Karpas-422 (cell line): Measurements from ENCODE around the gene GORASP2. TPM values are rescaled to one million over a fixed set of nuclear protein-coding genes. Genes with fewer than 3 reads are reported as not detected.

Experiments used
- DNase-seq: peaks from one replicate; pipeline ENCODE4 v3.0.0-alpha.2; 2015
- H2AFZ ChIP-seq: fragments of 200-600 bp; sonication (generic); 2 replicates; pipeline ENCODE4 v1.6.1; 2014; ENCODE audit warnings: antibody characterized with exemption, low read length, mixed read lengths
- H3K27ac ChIP-seq: fragments of 200-600 bp; sonication (generic); 2 replicates; pipeline ENCODE4 v1.5.1; 2014; ENCODE audit warnings: mild to moderate bottlenecking, low read length, moderate library complexity
- H3K27me3 ChIP-seq: fragments of 200-600 bp; sonication (generic); 2 replicates; pipeline ENCODE4 v1.6.1; 2014; ENCODE audit warnings: low read length, mixed read lengths
- H3K36me3 ChIP-seq: fragments of 200-600 bp; sonication (generic); 2 replicates; pipeline ENCODE4 v1.6.1; 2014; ENCODE audit warnings: low read length, mixed read lengths; ENCODE audit not compliant: insufficient read depth
- H3K4me1 ChIP-seq: fragments of 200-600 bp; sonication (generic); 2 replicates; pipeline ENCODE4 v1.6.1; 2014; ENCODE audit warnings: mild to moderate bottlenecking, low read length, mixed read lengths
- H3K4me2 ChIP-seq: fragments of 200-600 bp; sonication (generic); 2 replicates; pipeline ENCODE4 v1.6.1; 2014; ENCODE audit warnings: low read length, low read depth, mild to moderate bottlenecking; ENCODE audit not compliant: poor library complexity, severe bottlenecking
- H3K4me3 ChIP-seq: fragments of 200-600 bp; sonication (generic); 2 replicates; pipeline ENCODE4 v1.5.1; 2014; ENCODE audit warnings: mild to moderate bottlenecking, antibody characterized with exemption, low read length, mixed read lengths
- H3K79me2 ChIP-seq: fragments of 200-600 bp; sonication (generic); 2 replicates; pipeline ENCODE4 v1.6.1; 2014; ENCODE audit warnings: mild to moderate bottlenecking, low read length, mixed read lengths
- H3K9ac ChIP-seq: fragments of 200-600 bp; sonication (generic); 2 replicates; pipeline ENCODE4 v1.6.0; 2014; ENCODE audit warnings: low read length
- H3K9me2 ChIP-seq: fragments of 200-600 bp; sonication (generic), shearing (Covaris generic); replicated peaks from 2 replicates; pipeline ENCODE4 v1.6.0; 2014; ENCODE audit warnings: mild to moderate bottlenecking, low read length, moderate library complexity; ENCODE audit not compliant: insufficient read depth
- H3K9me3 ChIP-seq: fragments of 300-700, 200-600 bp; sonication (generic); 2 replicates; pipeline ENCODE4 v1.6.1; 2014; ENCODE audit warnings: low read length, mixed read lengths
- H4K20me1 ChIP-seq: fragments of 200-600 bp; sonication (generic); 2 replicates; pipeline ENCODE4 v1.6.1; 2014; ENCODE audit warnings: mild to moderate bottlenecking, antibody characterized with exemption, low read length, low read depth; ENCODE audit not compliant: insufficient read depth
- total RNA-seq: library from RNA; depleted of rRNA; stranded (reverse); fragments of >200 nt; shearing (Covaris generic); gene quantifications from 2 replicates; pipeline ENCODE4 v1.2.3, GENCODE V29; 2014; ENCODE audit warnings: low replicate concordance

GORASP2 gene
- total RNA-seq, 1 experiment from 2014 or later: 34.3 TPM

DNA sequence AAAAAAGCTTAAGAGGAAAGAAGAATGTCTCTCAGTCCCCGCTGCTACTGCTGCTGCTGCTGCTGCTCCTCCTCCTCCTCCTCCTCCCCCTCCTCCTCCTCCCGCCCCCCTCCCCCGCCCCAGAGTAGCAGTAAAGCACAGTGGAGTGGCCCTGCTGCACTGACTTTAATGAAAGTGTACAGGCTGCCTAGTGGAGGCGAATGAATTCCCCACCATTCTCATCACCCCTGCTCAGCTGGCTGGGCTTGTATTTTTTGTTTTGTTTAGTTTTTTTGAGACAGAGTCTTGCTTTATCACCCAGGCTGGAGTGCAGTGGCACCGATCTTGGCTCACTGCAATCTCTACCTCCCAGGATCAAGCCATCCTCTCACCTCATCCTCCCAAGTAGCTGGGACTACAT, 34.3 kb downstream of the GORASP2 start:
- DNase-seq: no peak
- Histone ChIP-seq H3K9me3 (no peaks in the 10 kb centered on the region), H3K9me2 (no peaks in the 10 kb centered on the region), H3K27me3 (no peaks in the 10 kb centered on the region), H3K9ac (no peak overlapping the region), H3K4me1 (no peaks in the 10 kb centered on the region; the same call in 1 of the 2 replicates), H3K79me2 (no peaks in the 10 kb centered on the region), H3K27ac (no peak overlapping the region), H3K4me3 (no peak overlapping the region), H3K4me2 (no peak overlapping the region), H2AFZ (no peak overlapping the region), H3K36me3 (peaks cover 50% of the 10 kb centered on the region; the same call in 1 of the 2 replicates), H4K20me1 (no peaks in the 10 kb centered on the region)

DNA sequence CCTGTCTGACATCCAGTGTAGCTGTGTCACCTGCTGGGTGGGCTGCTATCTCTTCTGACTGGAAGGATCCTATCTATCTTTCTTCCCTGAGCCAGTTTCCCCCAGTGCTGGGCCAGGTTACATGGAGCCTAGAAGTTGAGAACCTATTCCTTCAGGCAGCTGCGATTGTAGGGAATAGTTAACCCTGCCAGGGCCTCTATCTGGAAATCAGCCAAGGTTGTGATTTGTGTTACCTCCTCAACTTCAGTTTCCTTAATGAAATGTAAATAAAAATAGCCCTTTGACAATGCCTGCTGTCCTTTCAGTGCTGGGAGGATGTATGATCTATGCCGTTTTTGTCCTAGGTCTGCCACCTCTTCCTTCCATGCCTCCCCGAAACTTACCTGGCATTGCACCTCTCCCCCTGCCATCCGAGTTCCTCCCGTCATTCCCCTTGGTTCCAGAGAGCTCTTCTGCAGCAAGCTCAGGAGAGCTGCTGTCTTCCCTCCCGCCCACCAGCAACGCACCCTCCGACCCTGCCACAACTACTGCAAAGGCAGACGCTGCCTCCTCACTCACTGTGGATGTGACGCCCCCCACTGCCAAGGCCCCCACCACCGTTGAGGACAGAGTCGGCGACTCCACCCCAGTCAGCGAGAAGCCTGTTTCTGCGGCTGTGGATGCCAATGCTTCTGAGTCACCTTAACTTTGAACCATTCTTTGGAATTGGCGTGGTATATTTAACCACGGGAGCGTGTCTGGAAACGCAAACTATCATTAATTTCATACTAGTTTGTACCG, 36.6 kb downstream of the GORASP2 start:
- H3K9ac ChIP-seq: no peak overlapping the region
- H3K4me2 ChIP-seq: no peak overlapping the region
- peaks cover 41% of the 10 kb centered on the region; the same call in 1 of the 2 replicates for H3K36me3 ChIP-seq
- no peak overlapping the region for H3K27ac ChIP-seq
- H3K9me3 ChIP-seq: no peaks in the 10 kb centered on the region
- H3K79me2 ChIP-seq: no peaks in the 10 kb centered on the region
- H3K9me2 ChIP-seq: no peaks in the 10 kb centered on the region
- no peak overlapping the region for H3K4me3 ChIP-seq
- no peaks in the 10 kb centered on the region for H3K27me3 ChIP-seq
- H2AFZ ChIP-seq: no peak overlapping the region
- peaks cover 18% of the 10 kb centered on the region for H3K4me1 ChIP-seq
- DNase-seq: no peak
- H4K20me1 ChIP-seq: no peaks in the 10 kb centered on the region

DNA sequence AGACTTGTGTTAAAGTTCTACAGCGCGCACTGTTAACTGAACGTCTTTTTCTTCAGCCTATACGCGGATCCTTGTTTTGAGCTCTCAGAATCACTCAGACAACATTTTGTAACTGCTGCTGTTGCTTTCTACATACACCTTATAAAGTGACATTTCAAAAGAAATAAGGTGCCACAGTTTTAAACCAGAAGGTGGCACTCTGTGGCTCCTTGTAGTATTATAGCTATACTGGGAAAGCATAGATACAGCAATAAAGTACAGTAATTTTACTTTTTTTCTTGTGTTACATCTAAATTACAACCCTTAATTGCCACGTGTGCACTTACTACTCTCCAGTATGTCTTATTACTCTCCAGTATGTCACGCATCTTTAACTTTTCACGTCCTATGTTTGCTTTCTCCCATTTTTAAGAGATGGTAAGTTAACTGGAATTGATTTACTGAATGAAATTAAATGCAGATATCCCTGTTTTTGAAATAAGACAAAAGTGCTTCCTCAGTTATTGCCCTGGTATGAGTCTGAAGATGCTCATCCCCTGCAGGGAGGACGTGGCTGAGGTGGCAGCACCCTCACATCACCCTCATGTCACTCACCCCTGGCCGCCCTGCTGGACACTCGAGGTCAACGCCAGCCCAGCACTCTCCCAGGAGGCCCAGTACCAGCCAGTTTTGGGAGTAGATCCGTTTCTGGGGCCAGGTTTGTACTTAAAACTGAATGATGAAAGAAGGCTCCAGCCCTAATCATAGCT, 37.8 kb downstream of the GORASP2 start:
- H3K9ac ChIP-seq: no peak overlapping the region
- no peak overlapping the region for H3K4me2 ChIP-seq
- no peak overlapping the region for H3K4me3 ChIP-seq
- no peaks in the 10 kb centered on the region for H3K9me2 ChIP-seq
- DNase-seq: no peak
- H3K36me3 ChIP-seq: peaks cover 30% of the 10 kb centered on the region; the same call in 1 of the 2 replicates
- no peaks in the 10 kb centered on the region for H3K9me3 ChIP-seq
- H3K4me1 ChIP-seq: peaks cover 18% of the 10 kb centered on the region
- H3K27ac ChIP-seq: no peak overlapping the region
- H3K27me3 ChIP-seq: no peaks in the 10 kb centered on the region
- no peak overlapping the region for H2AFZ ChIP-seq
- H3K79me2 ChIP-seq: no peaks in the 10 kb centered on the region
- H4K20me1 ChIP-seq: no peaks in the 10 kb centered on the region

DNA sequence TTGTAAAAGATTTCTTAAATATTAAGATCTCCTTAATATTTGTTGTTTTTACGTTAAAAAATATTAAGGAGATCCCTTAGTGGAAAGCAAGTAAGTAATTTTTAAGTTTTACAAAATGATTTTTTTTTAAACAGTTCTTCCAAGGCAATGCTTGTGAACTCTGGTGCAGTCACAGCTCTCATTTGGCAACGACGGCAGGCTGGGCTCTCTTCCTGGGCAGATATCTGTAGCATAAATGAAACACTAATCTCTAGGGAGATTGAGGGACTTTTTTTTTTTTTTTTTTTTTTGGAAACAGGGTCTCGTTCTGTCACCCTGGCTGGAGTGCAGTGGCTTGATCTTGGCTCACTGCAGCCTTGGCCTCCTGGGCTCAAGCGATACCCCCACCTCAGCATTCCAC, 38.5 kb downstream of the GORASP2 start:
- Histone ChIP-seq H3K36me3 (peaks cover 25% of the 10 kb centered on the region; the same call in 1 of the 2 replicates), H3K4me2 (no peak overlapping the region), H4K20me1 (no peaks in the 10 kb centered on the region), H3K9me2 (no peaks in the 10 kb centered on the region), H3K4me3 (no peak overlapping the region), H3K27me3 (no peaks in the 10 kb centered on the region), H3K9me3 (no peaks in the 10 kb centered on the region), H3K27ac (no peak overlapping the region), H3K79me2 (no peaks in the 10 kb centered on the region), H3K9ac (no peak overlapping the region), H3K4me1 (peaks cover 21% of the 10 kb centered on the region), H2AFZ (no peak overlapping the region)
- no peak for DNase-seq

DNA sequence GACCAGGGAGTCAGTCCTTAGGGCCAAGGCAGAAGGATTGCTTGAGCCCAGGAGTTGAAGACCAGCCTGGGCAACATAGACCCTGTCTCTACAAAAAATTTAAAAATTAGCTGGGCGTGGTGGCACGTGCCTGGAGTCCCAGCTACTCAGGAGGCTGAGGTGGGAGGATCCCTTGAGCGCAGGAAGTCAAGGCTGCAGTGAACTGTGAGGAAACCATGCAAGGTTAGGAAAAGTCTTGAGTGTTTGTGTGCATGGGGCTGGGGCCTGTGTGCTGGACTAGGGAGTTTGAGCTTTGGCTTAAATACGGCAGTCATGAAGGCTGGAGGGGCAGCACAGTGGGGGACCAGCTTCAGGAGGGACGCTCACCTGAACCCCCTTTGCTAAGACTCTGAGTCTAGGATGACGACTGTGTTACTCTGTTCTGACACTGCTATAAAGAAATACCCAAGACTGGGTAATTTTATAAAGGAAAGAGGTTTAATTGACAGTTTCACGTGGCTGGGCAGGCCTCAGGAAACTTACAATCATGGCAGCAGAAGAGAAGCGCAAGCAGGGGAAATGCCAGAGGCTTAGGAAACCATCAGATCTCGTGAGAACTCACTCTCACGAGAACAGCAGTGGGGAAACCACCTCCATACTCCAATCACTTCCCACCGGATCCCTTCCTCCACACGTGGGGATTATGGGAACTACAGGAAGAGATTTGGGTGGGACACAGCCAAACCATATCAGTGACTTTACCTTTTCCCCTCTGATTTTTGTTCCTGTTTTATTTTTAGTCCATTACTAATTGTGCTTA, 39.4 kb downstream of the GORASP2 start:
- Histone ChIP-seq H3K9me3 (no peaks in the 10 kb centered on the region), H3K4me3 (no peak overlapping the region), H3K36me3 (peaks cover 22% of the 10 kb centered on the region; the same call in 1 of the 2 replicates), H3K9ac (no peak overlapping the region), H3K4me2 (no peak overlapping the region), H4K20me1 (no peaks in the 10 kb centered on the region), H3K27ac (no peak overlapping the region), H3K79me2 (no peaks in the 10 kb centered on the region), H3K9me2 (no peaks in the 10 kb centered on the region), H2AFZ (no peak overlapping the region), H3K4me1 (peaks cover 29% of the 10 kb centered on the region), H3K27me3 (no peaks in the 10 kb centered on the region)
- no peak for DNase-seq

DNA sequence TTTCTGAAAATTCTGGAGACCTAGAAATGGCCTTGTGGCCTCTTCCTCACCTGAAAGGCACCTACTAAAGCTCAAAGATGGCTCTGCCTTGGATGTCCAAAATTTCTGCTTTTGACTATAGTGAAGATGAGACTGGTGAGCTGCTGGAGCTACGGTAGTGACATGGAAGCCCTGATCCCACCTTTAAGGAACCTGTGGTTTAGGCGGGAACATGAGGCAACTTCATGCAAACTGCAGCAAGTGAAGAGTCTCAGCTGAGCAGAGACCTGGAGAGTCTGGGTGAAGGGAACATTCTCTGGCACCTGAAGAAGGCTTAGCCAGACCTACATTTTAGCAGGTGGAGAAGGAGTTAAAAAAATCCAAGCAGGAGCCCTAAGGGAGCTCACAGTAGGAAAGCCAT, 40.0 kb downstream of the GORASP2 start:
- Histone ChIP-seq H3K79me2 (no peaks in the 10 kb centered on the region), H3K9me2 (no peaks in the 10 kb centered on the region), H4K20me1 (no peaks in the 10 kb centered on the region), H3K27ac (no peak overlapping the region), H3K9ac (no peak overlapping the region), H3K4me3 (no peak overlapping the region), H2AFZ (no peak overlapping the region), H3K4me2 (no peak overlapping the region), H3K27me3 (no peaks in the 10 kb centered on the region), H3K9me3 (no peaks in the 10 kb centered on the region), H3K36me3 (peaks cover 22% of the 10 kb centered on the region; the same call in 1 of the 2 replicates), H3K4me1 (peaks cover 33% of the 10 kb centered on the region)
- DNase-seq: no peak

DNA sequence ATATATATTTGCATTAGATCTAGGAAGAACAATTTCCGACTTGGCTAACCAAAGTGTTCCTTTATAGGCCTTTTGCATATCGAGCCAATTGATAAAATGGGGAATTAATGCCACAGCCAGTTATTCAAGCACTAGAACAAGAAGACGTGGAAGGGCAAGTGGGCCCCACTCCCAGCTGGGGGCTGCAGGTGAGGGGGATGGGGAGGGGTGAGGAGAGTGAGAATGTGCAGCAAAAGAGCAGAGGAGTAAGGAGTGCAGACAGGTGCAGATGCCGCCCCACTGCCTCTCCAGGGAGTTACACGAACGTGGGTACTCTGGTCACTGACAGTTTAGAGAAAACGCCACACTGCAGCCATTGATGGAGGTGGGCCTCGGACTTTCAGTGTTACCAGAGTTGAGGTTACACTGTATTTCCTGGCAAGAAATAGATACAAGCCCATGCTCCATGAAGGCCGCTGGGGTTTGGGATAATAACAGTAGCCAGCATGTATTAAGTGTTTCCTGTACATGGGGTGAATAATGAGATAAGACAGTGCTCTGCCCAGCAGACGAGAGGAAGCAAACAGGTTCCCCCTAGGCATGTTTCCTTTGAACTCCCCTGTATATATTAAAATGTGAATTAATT, 40.9 kb downstream of the GORASP2 start:
- no peak overlapping the region for H3K4me2 ChIP-seq
- DNase-seq: no peak

More for the DNA sequence above, 40.9 kb downstream of the GORASP2 start:
- Histone ChIP-seq H3K9me2 (no peaks in the 10 kb centered on the region), H4K20me1 (no peaks in the 10 kb centered on the region), H3K9me3 (no peaks in the 10 kb centered on the region), H3K79me2 (no peaks in the 10 kb centered on the region), H3K36me3 (peaks cover 22% of the 10 kb centered on the region; the same call in 1 of the 2 replicates), H3K4me3 (no peak overlapping the region), H3K27me3 (no peaks in the 10 kb centered on the region), H3K9ac (no peak overlapping the region), H3K4me1 (peaks cover 36% of the 10 kb centered on the region), H2AFZ (no peak overlapping the region), H3K27ac (no peak overlapping the region)
